ENCODE data around the gene CITED4.

GRCh38 chr1:40909281-40909680, 47.1 kb upstream of the CITED4 start:
- TF ChIP-seq POLR2AphosphoS5 (IDR thresholded peaks at IDR 0.05), result no peak
- TF ChIP-seq, protein P1, sequence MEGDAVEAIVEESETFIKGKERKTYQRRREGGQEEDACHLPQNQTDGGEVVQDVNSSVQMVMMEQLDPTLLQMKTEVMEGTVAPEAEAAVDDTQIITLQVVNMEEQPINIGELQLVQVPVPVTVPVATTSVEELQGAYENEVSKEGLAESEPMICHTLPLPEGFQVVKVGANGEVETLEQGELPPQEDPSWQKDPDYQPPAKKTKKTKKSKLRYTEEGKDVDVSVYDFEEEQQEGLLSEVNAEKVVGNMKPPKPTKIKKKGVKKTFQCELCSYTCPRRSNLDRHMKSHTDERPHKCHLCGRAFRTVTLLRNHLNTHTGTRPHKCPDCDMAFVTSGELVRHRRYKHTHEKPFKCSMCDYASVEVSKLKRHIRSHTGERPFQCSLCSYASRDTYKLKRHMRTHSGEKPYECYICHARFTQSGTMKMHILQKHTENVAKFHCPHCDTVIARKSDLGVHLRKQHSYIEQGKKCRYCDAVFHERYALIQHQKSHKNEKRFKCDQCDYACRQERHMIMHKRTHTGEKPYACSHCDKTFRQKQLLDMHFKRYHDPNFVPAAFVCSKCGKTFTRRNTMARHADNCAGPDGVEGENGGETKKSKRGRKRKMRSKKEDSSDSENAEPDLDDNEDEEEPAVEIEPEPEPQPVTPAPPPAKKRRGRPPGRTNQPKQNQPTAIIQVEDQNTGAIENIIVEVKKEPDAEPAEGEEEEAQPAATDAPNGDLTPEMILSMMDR (IDR thresholded peaks at IDR 0.05), result no peak

Measured in breast epithelium (tissue), 3 donors.